ENCODE results near the gene OCEL1. TPM values are rescaled to one million over a fixed set of nuclear protein-coding genes. Genes with fewer than 3 reads are reported as not detected.

OCEL1 gene
- total RNA-seq, 1 donor from 2014 or later, result 21.8 TPM

DNA sequence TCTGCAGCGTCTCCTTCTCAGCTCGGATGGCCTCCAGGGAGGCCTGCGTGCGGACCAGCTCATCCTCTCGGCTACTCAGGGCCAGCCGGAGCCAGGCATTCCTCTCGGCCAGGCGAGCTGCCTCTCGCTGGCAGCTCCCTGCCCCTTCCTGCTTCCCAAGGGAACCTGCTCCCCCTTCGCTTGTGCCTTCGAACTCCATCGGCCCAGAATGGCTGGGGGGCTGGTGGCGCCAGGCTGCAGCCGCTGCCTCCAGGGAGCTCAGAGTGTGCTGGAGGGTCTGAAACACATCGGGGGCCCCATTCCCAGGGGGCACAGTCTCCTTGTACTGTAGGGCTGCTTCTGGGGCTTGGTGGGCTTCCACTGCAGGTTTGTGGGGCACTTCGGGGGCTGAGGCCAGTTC, 36.5 kb downstream of the OCEL1 start:
- TF ChIP-seq, protein P1, sequence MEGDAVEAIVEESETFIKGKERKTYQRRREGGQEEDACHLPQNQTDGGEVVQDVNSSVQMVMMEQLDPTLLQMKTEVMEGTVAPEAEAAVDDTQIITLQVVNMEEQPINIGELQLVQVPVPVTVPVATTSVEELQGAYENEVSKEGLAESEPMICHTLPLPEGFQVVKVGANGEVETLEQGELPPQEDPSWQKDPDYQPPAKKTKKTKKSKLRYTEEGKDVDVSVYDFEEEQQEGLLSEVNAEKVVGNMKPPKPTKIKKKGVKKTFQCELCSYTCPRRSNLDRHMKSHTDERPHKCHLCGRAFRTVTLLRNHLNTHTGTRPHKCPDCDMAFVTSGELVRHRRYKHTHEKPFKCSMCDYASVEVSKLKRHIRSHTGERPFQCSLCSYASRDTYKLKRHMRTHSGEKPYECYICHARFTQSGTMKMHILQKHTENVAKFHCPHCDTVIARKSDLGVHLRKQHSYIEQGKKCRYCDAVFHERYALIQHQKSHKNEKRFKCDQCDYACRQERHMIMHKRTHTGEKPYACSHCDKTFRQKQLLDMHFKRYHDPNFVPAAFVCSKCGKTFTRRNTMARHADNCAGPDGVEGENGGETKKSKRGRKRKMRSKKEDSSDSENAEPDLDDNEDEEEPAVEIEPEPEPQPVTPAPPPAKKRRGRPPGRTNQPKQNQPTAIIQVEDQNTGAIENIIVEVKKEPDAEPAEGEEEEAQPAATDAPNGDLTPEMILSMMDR (IDR thresholded peaks at IDR 0.05; ENCODE audit: unreplicated experiment), result no peak
- Mint-ChIP-seq H3K9me3 (ENCODE audit: low read depth) (peaks cover 4% of the 10 kb centered on the region), H3K27ac (no peak overlapping the region), H3K4me1 (ENCODE audit: low read depth) (peaks cover 1% of the 10 kb centered on the region), H3K36me3 (ENCODE audit: insufficient read depth) (no peaks in the 10 kb centered on the region), H3K27me3 (peaks cover 3% of the 10 kb centered on the region), H3K4me3 (ENCODE audit: low read depth) (no peak overlapping the region)
- DNase-seq (ENCODE audit: low spot score, unreplicated experiment), result no peak

DNA sequence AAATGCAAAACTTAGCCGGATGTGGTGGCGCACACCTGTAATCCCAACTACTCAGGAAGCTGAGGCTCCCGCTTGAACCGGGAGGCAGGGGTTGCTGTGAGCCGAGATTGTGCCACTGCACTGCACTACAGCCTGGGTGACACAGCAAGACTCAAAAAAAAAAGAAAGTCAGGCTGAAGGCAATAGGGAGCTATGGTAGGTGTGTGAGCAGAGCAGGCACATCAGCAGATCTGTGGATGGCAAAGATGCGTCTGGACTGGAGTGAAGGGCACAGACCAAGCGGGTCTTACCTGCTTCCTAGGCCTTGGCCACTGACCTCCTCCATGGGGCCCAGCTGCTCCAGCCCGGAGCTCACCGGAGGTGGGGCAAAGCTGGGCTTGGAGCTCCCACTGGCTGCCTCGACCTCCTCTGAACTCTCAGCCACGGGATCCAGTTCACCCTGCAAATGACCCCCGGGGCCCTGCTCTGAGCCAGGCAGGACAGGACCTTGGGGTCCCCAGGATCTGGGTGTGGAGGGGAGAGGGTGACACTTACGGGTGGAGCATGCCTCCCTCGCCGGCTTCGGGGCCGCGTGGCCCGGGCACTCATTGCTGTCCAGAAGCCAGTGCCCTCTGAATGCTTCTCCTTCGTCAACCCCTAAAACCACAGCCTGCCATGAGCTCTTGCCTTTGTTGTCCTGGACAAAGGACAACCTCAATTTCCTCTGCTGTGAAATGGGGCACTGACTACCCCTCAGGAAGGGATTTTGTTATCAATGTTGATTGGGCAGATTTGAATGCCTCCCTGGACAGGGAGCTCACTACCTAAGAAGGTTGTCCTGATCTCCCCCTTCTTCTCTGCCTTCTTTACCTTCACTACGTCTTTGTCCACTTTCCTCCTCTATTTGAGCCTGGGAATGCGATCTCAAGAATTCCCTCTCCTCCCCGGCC, 38.0 kb downstream of the OCEL1 start:
- Mint-ChIP-seq H3K4me3 (ENCODE audit: low read depth) (no peak overlapping the region), H3K9me3 (ENCODE audit: low read depth) (peaks cover 4% of the 10 kb centered on the region), H3K27ac (no peak overlapping the region), H3K27me3 (peaks cover 3% of the 10 kb centered on the region), H3K4me1 (ENCODE audit: low read depth) (peaks cover 6% of the 10 kb centered on the region), H3K36me3 (ENCODE audit: insufficient read depth) (no peaks in the 10 kb centered on the region)
- DNase-seq (ENCODE audit: low spot score, unreplicated experiment), result no peak
- TF ChIP-seq, protein P1 (IDR thresholded peaks at IDR 0.05; ENCODE audit: unreplicated experiment), result no peak

DNA sequence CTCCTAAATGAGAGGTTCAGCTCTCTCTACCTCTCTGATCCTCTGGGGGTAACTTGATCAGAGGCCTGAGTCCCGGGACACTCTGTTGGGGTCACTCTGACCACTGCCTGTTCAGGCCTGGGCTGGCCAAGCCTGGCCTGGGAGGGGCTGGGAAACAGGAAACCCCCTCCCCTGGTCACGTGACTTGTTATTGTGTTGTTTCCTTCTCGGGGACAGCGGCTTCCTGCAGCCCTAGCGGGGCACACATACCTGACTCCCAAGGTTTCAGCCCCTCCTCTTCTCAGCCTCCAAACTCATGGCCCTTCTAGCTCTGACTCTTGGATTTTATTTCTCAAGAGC, 38.6 kb downstream of the OCEL1 start, which contains the start of gene USHBP1:
USHBP1 (minus strand) TSS at position 105 of the 339 bp plus-strand sequence. CDS start 446 bp downstream, outside the sequence.
- TF ChIP-seq, protein P1 (IDR thresholded peaks at IDR 0.05; ENCODE audit: unreplicated experiment), result no peak

DNA sequence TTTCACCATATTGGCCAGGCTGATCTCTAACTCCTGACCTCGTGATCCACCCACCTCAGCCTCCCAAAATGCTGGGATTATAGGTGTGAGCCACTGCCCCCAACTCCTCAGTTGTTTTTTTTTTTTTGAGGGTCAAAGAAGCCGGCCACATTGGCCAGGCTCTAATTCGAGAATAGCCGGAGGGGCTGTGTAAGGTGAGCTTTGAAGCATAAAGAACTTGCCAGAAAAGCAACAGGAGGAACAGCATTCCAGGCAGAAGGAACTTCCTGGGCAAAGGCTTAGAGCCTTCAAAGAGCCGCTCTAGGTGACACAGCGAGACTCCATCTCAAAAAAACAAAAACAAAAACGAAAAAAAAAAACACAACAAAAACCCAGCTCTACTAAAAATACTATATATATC, 40.0 kb downstream of the OCEL1 start:
- no peak for DNase-seq (ENCODE audit: low spot score, unreplicated experiment)
- Mint-ChIP-seq H3K36me3 (ENCODE audit: insufficient read depth) (peaks cover 2% of the 10 kb centered on the region), H3K4me3 (ENCODE audit: low read depth) (no peak overlapping the region), H3K27me3 (no peaks in the 10 kb centered on the region), H3K9me3 (ENCODE audit: low read depth) (peaks cover 4% of the 10 kb centered on the region), H3K4me1 (ENCODE audit: low read depth) (peaks cover 6% of the 10 kb centered on the region), H3K27ac (no peak overlapping the region)
- TF ChIP-seq, protein P1 (IDR thresholded peaks at IDR 0.05; ENCODE audit: unreplicated experiment), result no peak

More for the DNA sequence above, 38.6 kb downstream of the OCEL1 start, which contains the start of gene USHBP1:
- Mint-ChIP-seq H3K4me3 (ENCODE audit: low read depth) (no peak within 1 kb of the TSS), H3K9me3 (ENCODE audit: low read depth) (peaks cover 4% of the 10 kb centered on the region), H3K27ac (no peak within 1 kb of the TSS), H3K36me3 (ENCODE audit: insufficient read depth) (no peaks in the 10 kb centered on the region), H3K27me3 (peaks cover 3% of the 10 kb centered on the region), H3K4me1 (ENCODE audit: low read depth) (peaks cover 6% of the 10 kb centered on the region)
- DNase-seq (ENCODE audit: low spot score, unreplicated experiment), result no peak

DNA sequence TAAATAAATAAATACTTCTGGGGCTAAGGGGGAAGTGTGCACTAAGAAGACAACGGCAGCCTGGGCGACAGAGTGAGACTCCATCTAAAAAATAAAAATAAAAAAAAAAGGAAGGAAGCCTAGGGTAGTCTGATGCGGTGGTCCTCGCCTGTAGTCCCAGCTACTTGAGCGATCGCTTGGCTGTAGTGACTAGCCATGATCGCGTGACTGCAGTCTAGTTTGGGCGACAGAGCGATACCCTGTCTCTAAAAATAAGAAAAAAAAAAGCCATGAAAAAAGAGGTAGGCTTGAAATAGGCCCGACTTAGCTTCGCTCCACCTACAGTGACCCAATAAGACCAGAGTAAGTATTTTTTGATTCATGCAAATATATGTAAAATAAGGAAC, 40.6 kb downstream of the OCEL1 start:
- TF ChIP-seq, protein P1 (IDR thresholded peaks at IDR 0.05; ENCODE audit: unreplicated experiment), result no peak
- Mint-ChIP-seq H3K36me3 (ENCODE audit: insufficient read depth) (peaks cover 6% of the 10 kb centered on the region), H3K27me3 (no peaks in the 10 kb centered on the region), H3K27ac (peak overlapping the region; percentile 91), H3K9me3 (ENCODE audit: low read depth) (peaks cover 4% of the 10 kb centered on the region), H3K4me3 (ENCODE audit: low read depth) (peak overlapping the region; percentile 93), H3K4me1 (ENCODE audit: low read depth) (peaks cover 6% of the 10 kb centered on the region)
- DNase-seq (ENCODE audit: low spot score, unreplicated experiment), result no peak

Data from progenitor cell of endocrine pancreas (in vitro differentiated cells).